HCT116 (cell line): ENCODE results near the gene PPP1R16B. TPM values are rescaled to one million over a fixed set of nuclear protein-coding genes. Genes with fewer than 3 reads are reported as not detected.

ENCODE experiments used
- ATAC-seq: fragments of 200-7000 bp; cut with Tn5 transposase; 2 replicates; pipeline ENCODE4 v1.9.1; 2020; ENCODE audit warnings: mild to moderate bottlenecking, moderate library complexity
- BruUV-seq: library from RNA; stranded (reverse); fragments of 400-500 nt; replicated peaks from 2 replicates; lab custom pipeline; 2021; lab: Mats Ljungman, UMichigan
- CTCF ChIA-PET: fragments of 300-600 bp; sonication (Branson Sonifier 250); formaldehyde crosslinking; loops from one replicate; lab custom pipeline; 2021; ENCODE audit warnings: antibody characterized with exemption; lab: Charles Lee
- POLR2A ChIA-PET: fragments of 300-600, 350-600 bp; sonication (Branson Sonifier 250); formaldehyde crosslinking; loops from one replicate; lab custom pipeline; 2021; ENCODE audit warnings: antibody characterized with exemption; lab: Charles Lee
- RAD21 ChIA-PET, 2 experiments: fragments of 300-600 bp; sonication (Branson Sonifier 250); formaldehyde crosslinking; loops; one replicate each; lab custom pipeline; 2023; ENCODE audit warnings: low total read pairs in 2 of 2; ENCODE audit not compliant: uncharacterized antibody in 2 of 2, unreplicated experiment in 2 of 2, low non-redundant PET in 1 of 2; lab: Charles Lee
- DNase-seq: peaks from one replicate; pipeline ENCODE4 v3.0.0-alpha.2; 2010; ENCODE audit warnings: low read depth, low spot score
- H2AFZ ChIP-seq: fragments of 200-600 bp; shearing (Covaris generic), sonication (generic); 2 replicates; pipeline ENCODE4 v1.6.1; 2017; ENCODE audit warnings: low read depth, mixed run types, mixed read lengths, antibody characterized with exemption, low read length; ENCODE audit not compliant: poor library complexity, severe bottlenecking
- H3K27ac ChIP-seq: 2 replicates; pipeline ENCODE4 v1.5.1; 2012; ENCODE audit warnings: low read depth, low read length
- H3K27me3 ChIP-seq: fragments of 200-600 bp; sonication (generic); 2 replicates; pipeline ENCODE4 v1.6.1; 2016; ENCODE audit warnings: mixed run types, low read length, mixed read lengths; ENCODE audit not compliant: insufficient read depth
- H3K36me3 ChIP-seq, 2 experiments: fragments of 200-500 bp in 1 of 2; fragments of 200-600 bp in 1 of 2; sonication (Bioruptor generic) in 1 of 2; sonication (generic) in 1 of 2; 2 replicates each; pipeline versions ENCODE4 v1.5.1 to v1.6.1; 2014 to 2016; ENCODE audit warnings: low read length in 2 of 2, inconsistent platforms in 1 of 2, mixed read lengths in 1 of 2, mixed run types in 1 of 2; ENCODE audit not compliant: insufficient read depth in 2 of 2, control insufficient read depth in 1 of 2
- H3K4me1 ChIP-seq, 2 experiments: fragments of 200-600 bp in 1 of 2; sonication (generic) in 1 of 2; 2 replicates each; pipeline versions ENCODE4 v1.5.1 to v1.6.1; 2012 to 2017; ENCODE audit warnings: low read length in 2 of 2, inconsistent platforms in 1 of 2, mild to moderate bottlenecking in 1 of 2, mixed read lengths in 1 of 2, mixed run types in 1 of 2, moderate library complexity in 1 of 2; ENCODE audit not compliant: insufficient read depth in 2 of 2, control insufficient read depth in 1 of 2
- H3K4me2 ChIP-seq: fragments of 200-600 bp; sonication (generic); 2 replicates; pipeline ENCODE4 v1.6.1; 2017; ENCODE audit warnings: mixed run types, low read length, mixed read lengths
- H3K4me3 ChIP-seq, 2 experiments: fragments of 200-600 bp in 1 of 2; sonication (generic) in 1 of 2; replicated peaks in 1 of 2; 2 replicates each; pipeline ENCODE4 v1.5.1; 2011 to 2016; ENCODE audit warnings: low read length in 2 of 2, control low read depth in 1 of 2, low read depth in 1 of 2, mild to moderate bottlenecking in 1 of 2, mixed read lengths in 1 of 2, mixed run types in 1 of 2
- H3K79me2 ChIP-seq: fragments of 200-600 bp; sonication (generic); 2 replicates; pipeline ENCODE4 v1.6.1; 2017; ENCODE audit warnings: mild to moderate bottlenecking, mixed run types, low read length, moderate library complexity, mixed read lengths; ENCODE audit not compliant: insufficient read depth
- H3K9ac ChIP-seq: fragments of 200-600 bp; sonication (generic); 2 replicates; pipeline ENCODE4 v1.6.1; 2016; ENCODE audit warnings: low read length, mixed read lengths
- H3K9me2 ChIP-seq: fragments of 200-600 bp; sonication (generic), shearing (Covaris generic); 2 replicates; pipeline ENCODE4 v1.6.1; 2017; ENCODE audit warnings: mixed run types, mild to moderate bottlenecking, moderate library complexity; ENCODE audit not compliant: insufficient read depth
- H3K9me3 ChIP-seq, 2 experiments: fragments of 200-500 bp in 1 of 2; fragments of 200-600 bp in 1 of 2; sonication (Bioruptor generic) in 1 of 2; sonication (generic) in 1 of 2; 2 replicates each; pipeline ENCODE4 v1.6.1; 2014 to 2017; ENCODE audit warnings: low read length in 2 of 2, mixed read lengths in 2 of 2, inconsistent platforms in 1 of 2, low read depth in 1 of 2, mild to moderate bottlenecking in 1 of 2, mixed run types in 1 of 2, moderate library complexity in 1 of 2; ENCODE audit not compliant: control insufficient read depth in 1 of 2, insufficient read depth in 1 of 2
- H4K20me1 ChIP-seq: fragments of 200-600 bp; sonication (generic), shearing (Covaris generic); 2 replicates; pipeline ENCODE4 v1.6.1; 2017; ENCODE audit warnings: mixed run types, mild to moderate bottlenecking, moderate library complexity; ENCODE audit not compliant: insufficient read depth
- ATF3 ChIP-seq: IDR thresholded peaks from 2 replicates; pipeline ENCODE4 v1.6.1; 2012
- EGR1 ChIP-seq: IDR thresholded peaks from 2 replicates; pipeline ENCODE4 v1.6.1; 2012; ENCODE audit warnings: low read depth
- JUND ChIP-seq: IDR thresholded peaks from 2 replicates; pipeline ENCODE4 v1.6.1; 2012
- POLR2AphosphoS5 ChIP-seq: IDR thresholded peaks from 2 replicates; pipeline ENCODE4 v1.6.1; 2011; ENCODE audit warnings: mild to moderate bottlenecking, low read depth, low read length, moderate library complexity
- RAD21 ChIP-seq: IDR thresholded peaks from 2 replicates; pipeline ENCODE4 v1.6.1; 2012; ENCODE audit warnings: low read depth, mild to moderate bottlenecking
- REST ChIP-seq: IDR thresholded peaks from 2 replicates; pipeline ENCODE4 v1.6.1; 2012; ENCODE audit warnings: low read depth
- TCF7L2 ChIP-seq: IDR thresholded peaks from 2 replicates; pipeline ENCODE4 v1.7.0; 2011; ENCODE audit warnings: borderline replicate concordance, inconsistent platforms; ENCODE audit not compliant: insufficient read depth, insufficient read length; ENCODE audit errors: extremely low read depth
- YY1 ChIP-seq: IDR thresholded peaks from 2 replicates; pipeline ENCODE4 v1.6.1; 2011; ENCODE audit warnings: low read length, low read depth, moderate library complexity, mild to moderate bottlenecking; ENCODE audit not compliant: insufficient replicate concordance; ENCODE audit errors: extremely low read depth
- ZNF274 ChIP-seq: fragments of 200-500 bp; sonication (Bioruptor generic); IDR thresholded peaks from 2 replicates; pipeline ENCODE4 v1.6.1; 2014; ENCODE audit warnings: mild to moderate bottlenecking, low read depth, low read length, inconsistent platforms
- intact Hi-C: fragments of 100-400 bp; cut with micrococcal nuclease; formaldehyde crosslinking; loops from 2 replicates; pipeline ENCODE4 v1.10.0; 2022
- total RNA-seq: library from RNA; stranded (reverse); gene quantifications from one replicate; pipeline ENCODE4 v1.2.1, GENCODE V29; 2021; ENCODE audit not compliant: unreplicated experiment

The PPP1R16B gene
- total RNA-seq, 1 experiment from 2014 or later = 0.52 TPM

- BruUV-seq = no TSS peak
- H4K20me1 ChIP-seq = no peaks in the 10 kb centered on the region
- TF ChIP-seq TCF7L2 = no peak
- no peak for TF ChIP-seq ZNF274
- TF ChIP-seq RAD21 = no peak
- TF ChIP-seq POLR2AphosphoS5 = no peak
- no peak for TF ChIP-seq EGR1
- no peak for TF ChIP-seq JUND
- TF ChIP-seq YY1 = no peak
- no peak for TF ChIP-seq ATF3
- no peak for TF ChIP-seq REST
Observed at GRCh38 chr20:38915355-38915754, 109.9 kb downstream of the PPP1R16B start.

More at GRCh38 chr20:38915355-38915754, 109.9 kb downstream of the PPP1R16B start:
- Histone ChIP-seq H2AFZ (no peak overlapping the region), H3K9me3 (no peaks in the 10 kb centered on the region), H3K79me2 (no peaks in the 10 kb centered on the region), H3K27ac (no peak overlapping the region), H3K9me2 (no peaks in the 10 kb centered on the region), H3K27me3 (peaks cover 13% of the 10 kb centered on the region; the same call in 1 of the 2 replicates), H3K4me3 (no peak overlapping the region), H3K9ac (no peak overlapping the region), H3K36me3 (no peaks in the 10 kb centered on the region), H3K4me1 (no peaks in the 10 kb centered on the region), H3K4me2 (no peak overlapping the region)
- ATAC-seq (no peak), DNase-seq (no peak)
- ChIA-PET POLR2A (no interaction called here), CTCF (no interaction called here), RAD21 (no interaction called here)
- intact Hi-C loops = no loop called here
